GM10248 (cell line): ENCODE measurements around the gene MYH4.

ENCODE experiments used
- CTCF ChIA-PET: fragments of 300-600 bp; sonication (Branson Sonifier 250); formaldehyde crosslinking; extraction: SDS; loops from one replicate; lab custom pipeline; 2021; ENCODE audit warnings: antibody characterized with exemption; lab: Yijun Ruan, JAX
- POLR2A ChIA-PET: fragments of 350-650 bp; sonication (Branson Sonifier 250); formaldehyde crosslinking; extraction: SDS; loops from one replicate; lab custom pipeline; 2020; ENCODE audit warnings: antibody characterized with exemption; lab: Yijun Ruan, JAX
- DNase-seq: peaks from one replicate; pipeline ENCODE4 v3.0.0; 2012; ENCODE audit errors: extremely low spot score
- CTCF ChIP-seq: IDR thresholded peaks from 2 replicates; pipeline ENCODE4 v1.5.1; 2012; ENCODE audit warnings: mild to moderate bottlenecking, low read depth; ENCODE audit errors: extremely low read depth, missing control alignments, control extremely low read depth

The MYH4 gene

GRCh38 chr17:10469459-10469858, at the start of gene MYH4:
TSS of gene MYH4 (minus strand) at chr17:10469559. CDS start at chr17:10466745, 2,814 bp downstream.
- no peak for TF ChIP-seq CTCF
- no peak for DNase-seq
- CTCF ChIA-PET, result interaction anchor here (0.8 kb wide), 1 partner anchor 25 kb away, joined by 3 read pairs; no protein-coding TSS in a partner anchor
- POLR2A ChIA-PET, result no interaction called here

- POLR2A ChIA-PET, result no interaction called here
- no peak for TF ChIP-seq CTCF
- CTCF ChIA-PET, result interaction anchor here (1.3 kb wide), 1 partner anchor 10 kb away, joined by 5 read pairs; no protein-coding TSS in a partner anchor
- DNase-seq, result no peak
Measured at GRCh38 chr17:10518271-10519037, 49.1 kb upstream of the MYH4 start, which contains the start of gene MYH1. TSS of gene MYH1 (minus strand) at chr17:10518542. CDS start at chr17:10516642, 1,900 bp downstream.

- DNase-seq, result no peak
- CTCF ChIA-PET, result interaction anchor here (0.8 to 1.2 kb wide), 2 partner anchors 11 to 15 kb away, joined by 3 read pairs; no protein-coding TSS in a partner anchor
- TF ChIP-seq CTCF, result no peak
- POLR2A ChIA-PET, result no interaction called here
Measured at GRCh38 chr17:10516638-10517037, 47.3 kb upstream of the MYH4 start.

- TF ChIP-seq CTCF, result no peak
- CTCF ChIA-PET, result no interaction called here
- POLR2A ChIA-PET, result no interaction called here
- DNase-seq, result no peak
Measured at GRCh38 chr17:10516065-10516464, 46.7 kb upstream of the MYH4 start.

- no peak for DNase-seq
- POLR2A ChIA-PET, result no interaction called here
- CTCF ChIA-PET, result interaction anchor here (1.4 to 1.6 kb wide), 2 partner anchors 12 to 23 kb away, joined by 4 read pairs; no protein-coding TSS in a partner anchor
- TF ChIP-seq CTCF, result no peak
Measured at GRCh38 chr17:10513299-10514067, 44.1 kb upstream of the MYH4 start.

- no peak for DNase-seq
- no peak for TF ChIP-seq CTCF
- CTCF ChIA-PET, result interaction anchor here (1.4 to 1.6 kb wide), 2 partner anchors 13 to 24 kb away, joined by 4 read pairs; no protein-coding TSS in a partner anchor
- POLR2A ChIA-PET, result no interaction called here
Measured at GRCh38 chr17:10512856-10513255, 43.5 kb upstream of the MYH4 start.
